ENCODE measurements around the gene EPB42.

DNA sequence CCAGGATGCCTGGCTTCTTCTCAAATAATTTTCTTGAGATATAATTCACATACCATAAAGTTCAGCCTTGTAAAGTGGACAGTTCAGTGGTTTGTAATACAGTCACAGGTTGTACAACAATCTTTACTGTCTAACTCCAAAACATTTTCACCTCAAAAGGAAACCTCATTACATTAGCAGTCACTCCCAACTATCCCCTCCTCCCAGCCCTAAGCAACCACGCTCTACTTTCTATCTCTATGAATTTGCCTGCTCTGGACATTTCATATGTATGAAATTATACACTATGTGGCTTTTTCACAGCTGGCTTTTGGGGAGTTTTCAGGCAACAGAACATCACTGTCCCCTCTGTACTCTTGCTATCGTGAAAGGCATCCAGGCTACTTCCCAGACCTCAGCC is 28.4 kb upstream of the EPB42 start:
- TF ChIP-seq, protein P1, sequence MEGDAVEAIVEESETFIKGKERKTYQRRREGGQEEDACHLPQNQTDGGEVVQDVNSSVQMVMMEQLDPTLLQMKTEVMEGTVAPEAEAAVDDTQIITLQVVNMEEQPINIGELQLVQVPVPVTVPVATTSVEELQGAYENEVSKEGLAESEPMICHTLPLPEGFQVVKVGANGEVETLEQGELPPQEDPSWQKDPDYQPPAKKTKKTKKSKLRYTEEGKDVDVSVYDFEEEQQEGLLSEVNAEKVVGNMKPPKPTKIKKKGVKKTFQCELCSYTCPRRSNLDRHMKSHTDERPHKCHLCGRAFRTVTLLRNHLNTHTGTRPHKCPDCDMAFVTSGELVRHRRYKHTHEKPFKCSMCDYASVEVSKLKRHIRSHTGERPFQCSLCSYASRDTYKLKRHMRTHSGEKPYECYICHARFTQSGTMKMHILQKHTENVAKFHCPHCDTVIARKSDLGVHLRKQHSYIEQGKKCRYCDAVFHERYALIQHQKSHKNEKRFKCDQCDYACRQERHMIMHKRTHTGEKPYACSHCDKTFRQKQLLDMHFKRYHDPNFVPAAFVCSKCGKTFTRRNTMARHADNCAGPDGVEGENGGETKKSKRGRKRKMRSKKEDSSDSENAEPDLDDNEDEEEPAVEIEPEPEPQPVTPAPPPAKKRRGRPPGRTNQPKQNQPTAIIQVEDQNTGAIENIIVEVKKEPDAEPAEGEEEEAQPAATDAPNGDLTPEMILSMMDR (IDR thresholded peaks at IDR 0.05), result no peak
- no peak for TF ChIP-seq POLR2A (IDR thresholded peaks at IDR 0.05)
